ENCODE results near the gene LYSMD3. TPM values are rescaled to one million over a fixed set of nuclear protein-coding genes. Genes with fewer than 3 reads are reported as not detected.

Gene LYSMD3
- total RNA-seq, 1 donor from 2014 or later = 18.4 TPM

- H3K9me3 Mint-ChIP-seq = no peaks in the 10 kb centered on the region
Observed at GRCh38 chr5:90542827-90543519, 13.6 kb upstream of the LYSMD3 start.

DNA sequence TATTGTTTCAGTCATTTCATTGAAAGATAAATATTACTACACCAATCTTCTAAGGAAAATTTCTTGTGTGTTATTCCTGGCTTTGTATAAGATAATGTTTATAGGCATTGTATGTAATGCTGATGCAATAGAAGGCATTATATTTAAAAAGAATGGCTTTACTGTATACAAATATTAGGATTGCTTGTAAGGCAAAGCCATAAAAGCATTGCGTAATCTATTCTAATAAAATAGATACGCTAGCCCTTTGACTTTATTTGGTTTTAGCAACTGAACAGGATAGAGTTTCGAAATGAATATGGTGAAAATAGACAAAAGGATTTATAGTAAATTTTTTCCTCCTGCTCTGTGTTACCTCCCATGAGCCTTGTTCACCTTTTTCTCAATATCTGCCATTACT lies 5.5 kb upstream of the LYSMD3 start:
- TF ChIP-seq, protein P1, sequence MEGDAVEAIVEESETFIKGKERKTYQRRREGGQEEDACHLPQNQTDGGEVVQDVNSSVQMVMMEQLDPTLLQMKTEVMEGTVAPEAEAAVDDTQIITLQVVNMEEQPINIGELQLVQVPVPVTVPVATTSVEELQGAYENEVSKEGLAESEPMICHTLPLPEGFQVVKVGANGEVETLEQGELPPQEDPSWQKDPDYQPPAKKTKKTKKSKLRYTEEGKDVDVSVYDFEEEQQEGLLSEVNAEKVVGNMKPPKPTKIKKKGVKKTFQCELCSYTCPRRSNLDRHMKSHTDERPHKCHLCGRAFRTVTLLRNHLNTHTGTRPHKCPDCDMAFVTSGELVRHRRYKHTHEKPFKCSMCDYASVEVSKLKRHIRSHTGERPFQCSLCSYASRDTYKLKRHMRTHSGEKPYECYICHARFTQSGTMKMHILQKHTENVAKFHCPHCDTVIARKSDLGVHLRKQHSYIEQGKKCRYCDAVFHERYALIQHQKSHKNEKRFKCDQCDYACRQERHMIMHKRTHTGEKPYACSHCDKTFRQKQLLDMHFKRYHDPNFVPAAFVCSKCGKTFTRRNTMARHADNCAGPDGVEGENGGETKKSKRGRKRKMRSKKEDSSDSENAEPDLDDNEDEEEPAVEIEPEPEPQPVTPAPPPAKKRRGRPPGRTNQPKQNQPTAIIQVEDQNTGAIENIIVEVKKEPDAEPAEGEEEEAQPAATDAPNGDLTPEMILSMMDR (IDR thresholded peaks at IDR 0.05) = no peak
- Mint-ChIP-seq H3K27me3 (peaks cover 44% of the 10 kb centered on the region), H3K4me3 (no peak overlapping the region), H3K36me3 (ENCODE audit: low read depth) (peaks cover 2% of the 10 kb centered on the region), H3K4me1 (peaks cover 1% of the 10 kb centered on the region), H3K27ac (no peak overlapping the region), H3K9me3 (no peaks in the 10 kb centered on the region)
- intact Hi-C loops (cut with micrococcal nuclease) = loop anchor here (5.0 kb wide), 1 partner anchor 247 kb away; no protein-coding TSS in a partner anchor
- no peak for DNase-seq
- no peak for ATAC-seq (ENCODE audit: low read depth)
- ChIA-PET POLR2A (no interaction called here), CTCF (no interaction called here)

More at GRCh38 chr5:90542827-90543519, 13.6 kb upstream of the LYSMD3 start:
- Mint-ChIP-seq H3K27ac (no peak overlapping the region), H3K27me3 (peaks cover 42% of the 10 kb centered on the region), H3K4me1 (no peaks in the 10 kb centered on the region), H3K36me3 (ENCODE audit: low read depth) (no peaks in the 10 kb centered on the region), H3K4me3 (no peak overlapping the region)
- no peak for DNase-seq
- ATAC-seq (ENCODE audit: low read depth) = no peak
- POLR2A ChIA-PET = no interaction called here
- TF ChIP-seq, protein P1 (IDR thresholded peaks at IDR 0.05) = no peak
- CTCF ChIA-PET = no interaction called here
- intact Hi-C loops (cut with micrococcal nuclease) = no loop called here

DNA sequence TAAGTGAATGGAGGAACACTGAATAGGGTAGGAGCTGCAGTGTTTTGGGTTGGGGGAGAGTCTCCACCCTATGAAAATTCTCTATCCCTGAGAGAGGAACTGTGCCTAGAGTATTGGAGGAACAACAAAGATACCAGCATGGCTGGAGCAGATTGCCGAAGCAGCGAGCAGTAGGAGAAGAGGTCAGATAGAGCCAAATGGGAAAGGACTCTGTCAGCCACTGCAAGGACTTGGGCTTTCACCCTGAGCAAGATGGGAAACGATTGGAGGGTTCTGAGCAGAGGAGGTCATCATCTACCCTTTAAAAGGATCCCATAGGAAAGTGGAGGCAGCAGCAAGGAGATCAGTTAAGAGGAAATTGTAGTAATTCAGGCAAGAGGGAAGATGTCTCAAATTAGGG lies 4.4 kb upstream of the LYSMD3 start:
- ATAC-seq (ENCODE audit: low read depth) (no peak), DNase-seq (no peak)
- POLR2A ChIA-PET = no interaction called here
- Mint-ChIP-seq H3K4me1 (peaks cover 6% of the 10 kb centered on the region), H3K27ac (no peak overlapping the region), H3K9me3 (no peaks in the 10 kb centered on the region), H3K27me3 (peaks cover 39% of the 10 kb centered on the region), H3K4me3 (no peak overlapping the region), H3K36me3 (ENCODE audit: low read depth) (peaks cover 8% of the 10 kb centered on the region)
- intact Hi-C loops (cut with micrococcal nuclease) = loop anchor here (5.0 kb wide), 1 partner anchor 249 kb away; no protein-coding TSS in a partner anchor
- CTCF ChIA-PET = no interaction called here
- TF ChIP-seq, protein P1 (IDR thresholded peaks at IDR 0.05) = no peak

- Mint-ChIP-seq H3K4me1 (peaks cover 29% of the 10 kb centered on the region), H3K4me3 (no peak overlapping the region), H3K27ac (no peak overlapping the region), H3K36me3 (ENCODE audit: low read depth) (peaks cover 16% of the 10 kb centered on the region), H3K27me3 (peaks cover 28% of the 10 kb centered on the region), H3K9me3 (no peaks in the 10 kb centered on the region)
- POLR2A ChIA-PET = interaction anchor here (2.6 kb wide), 1 partner anchor 121 kb away, joined by 31 read pairs; the partner anchor contains the start of gene CETN3
- DNase-seq (no peak), ATAC-seq (ENCODE audit: low read depth) (no peak)
- TF ChIP-seq, protein P1 (IDR thresholded peaks at IDR 0.05) = no peak
- CTCF ChIA-PET = interaction anchor here (0.6 to 1.7 kb wide), 6 partner anchors 31 to 143 kb away, joined by 3 to 25 read pairs (median 4); partner anchors contain the start of gene CETN3
- intact Hi-C loops (cut with micrococcal nuclease) = loop anchor here (1.0 to 5.0 kb wide), 2 partner anchors 92 to 251 kb away; no protein-coding TSS in a partner anchor
Observed at GRCh38 chr5:90530736-90531487, 1.5 kb upstream of the LYSMD3 start.

Data from activated B cell treated with CpG ODN at 0.5 μM for 24 hours (primary cell).